ENCODE results near the gene ATG4C. TPM values are rescaled to one million over a fixed set of nuclear protein-coding genes. Genes with fewer than 3 reads are reported as not detected.

Gene ATG4C
- total RNA-seq, 1 experiment from 2014 or later: 13.1 TPM

GRCh38 chr1:62903982-62904855 lies 120.3 kb downstream of the ATG4C start:
- H2BK15ac ChIP-seq (ENCODE audit: low read depth, low read length): no peak overlapping the region
- no peak overlapping the region for H3K9ac ChIP-seq (ENCODE audit: extremely low read depth, insufficient read length, low read length)
- peaks cover 13 to 16% of the 10 kb centered on the region in 2 experiments for H3K4me1 Mint-ChIP-seq
- H3K79me2 ChIP-seq (ENCODE audit: insufficient read depth, low read length): no peaks in the 10 kb centered on the region
- no peaks in the 10 kb centered on the region for H3K36me3 Mint-ChIP-seq (ENCODE audit: insufficient read depth in 1 of 3, low read depth in 3 of 3)
- no peak overlapping the region for H2BK20ac ChIP-seq (ENCODE audit: low read depth, low read length, poor library complexity, severe bottlenecking)
- H3T11ph ChIP-seq (ENCODE audit: low read length): no peak overlapping the region
- H3K27ac ChIP-seq (ENCODE audit: insufficient read length, low read depth, low read length): no peak overlapping the region
- no peaks in the 10 kb centered on the region for H3K23me2 ChIP-seq (ENCODE audit: insufficient read length, low read depth, low read length, poor library complexity, severe bottlenecking)
- H2BK12ac ChIP-seq (ENCODE audit: insufficient read length, low read depth, low read length): no peak overlapping the region
- H3K4ac ChIP-seq (ENCODE audit: low read depth, low read length): no peak overlapping the region
- H4K20me1 ChIP-seq (ENCODE audit: control insufficient read depth, insufficient read depth, insufficient read length): no peaks in the 10 kb centered on the region
- no peak overlapping the region for H4K5ac ChIP-seq (ENCODE audit: insufficient read length, low read depth, low read length)
- no peak overlapping the region for H3K4me2 ChIP-seq (ENCODE audit: insufficient read depth, insufficient read length, low read length)
- H4K91ac ChIP-seq (ENCODE audit: insufficient read length, low read depth, low read length): no peak overlapping the region
- H2BK5ac ChIP-seq (ENCODE audit: insufficient read length, low read length): no peak overlapping the region
- H4K8ac ChIP-seq (replicated peaks; ENCODE audit: insufficient read length, low read depth, low read length): no peak overlapping the region
- no peak overlapping the region for H3K4me3 Mint-ChIP-seq
- H2AFZ ChIP-seq (ENCODE audit: low read length): no peak overlapping the region
- DNase-seq: no peak
- TF ChIP-seq CTCF (conservative IDR thresholded peaks at IDR 0.05): no peak
- H2AK5ac ChIP-seq (ENCODE audit: insufficient read length, low read length): no peak overlapping the region
- no peak overlapping the region for H3K23ac ChIP-seq (ENCODE audit: insufficient read length, low read depth, low read length)
- H2BK120ac ChIP-seq (ENCODE audit: low read depth, low read length, poor library complexity, severe bottlenecking): no peak overlapping the region
- H3K79me1 ChIP-seq (ENCODE audit: insufficient read depth, low read depth, low read length, poor library complexity, severe bottlenecking): no peaks in the 10 kb centered on the region
- no peak overlapping the region for H3K18ac ChIP-seq (ENCODE audit: insufficient read length, low read depth, low read length)
- H3K9me3 ChIP-seq (ENCODE audit: control insufficient read depth, low read depth, low read length): no peaks in the 10 kb centered on the region
- H3K4me1 ChIP-seq (ENCODE audit: insufficient read depth, low read length): no peaks in the 10 kb centered on the region
- no peaks in the 10 kb centered on the region for H3K27me3 Mint-ChIP-seq (ENCODE audit: low read depth)
- WGBS (ENCODE audit: extremely low coverage, insufficient read length, low lambda C conversion rate): no CpG with 5 or more reads among the region's 8 CpGs
- no peak overlapping the region for H3K14ac ChIP-seq (ENCODE audit: insufficient read depth, low read length)
- no peak overlapping the region for H3K56ac ChIP-seq (ENCODE audit: insufficient read length, low read depth, low read length)
- no peaks in the 10 kb centered on the region for H3K27me3 ChIP-seq (ENCODE audit: insufficient read depth, low read length)
- no peaks in the 10 kb centered on the region for H3K9me3 Mint-ChIP-seq
- no peak overlapping the region for H3K27ac Mint-ChIP-seq

Measured in H9 (cell line).